Muscle of back (tissue), 13 donors: ENCODE measurements around the gene GNL1. TPM values are rescaled to one million over a fixed set of nuclear protein-coding genes. Genes with fewer than 3 reads are reported as not detected.

Experiments
- DNase-seq, 3 donors: peaks; one replicate each; pipeline versions ENCODE4 v3.0.0 to v3.0.0-alpha.2; 2013
- long read RNA-seq, 9 donors: transcript quantifications; one replicate each; lab custom pipeline, GENCODE V29; 2026
- polyA plus RNA-seq, 10 donors: library from polyadenylated mRNA; unstranded; fragments of 120-200 nt; gene quantifications; one replicate each; pipeline ENCODE4 v1.2.1, GENCODE V29; 2013; ENCODE audit not compliant: insufficient read length in 10 of 10

Gene GNL1
- polyA plus RNA-seq = 10 to 100 TPM; 45.8 to 73.4 (median 52.1) TPM
- long read RNA-seq, donor 1, full-length matches to known transcripts = 6 of 6 reads
- long read RNA-seq, donor 1, partial matches to known transcripts = 0 of 6 reads
- long read RNA-seq, donor 1, other reads (novel, unspliced or antisense) = 0 of 6 reads
- long read RNA-seq, donor 2, full-length matches to known transcripts = 6 of 11 reads
- long read RNA-seq, donor 2, partial matches to known transcripts = 5 of 11 reads
- long read RNA-seq, donor 2, other reads (novel, unspliced or antisense) = 0 of 11 reads
- long read RNA-seq, donor 3 = 0 reads
- long read RNA-seq, donor 4, full-length matches to known transcripts = 4 of 4 reads
- long read RNA-seq, donor 4, partial matches to known transcripts = 0 of 4 reads
- long read RNA-seq, donor 4, other reads (novel, unspliced or antisense) = 0 of 4 reads
- long read RNA-seq, donor 5, full-length matches to known transcripts = 8 of 15 reads
- long read RNA-seq, donor 5, partial matches to known transcripts = 7 of 15 reads
- long read RNA-seq, donor 5, other reads (novel, unspliced or antisense) = 0 of 15 reads
- long read RNA-seq, donor 6, full-length matches to known transcripts = 5 of 5 reads
- long read RNA-seq, donor 6, partial matches to known transcripts = 0 of 5 reads
- long read RNA-seq, donor 6, other reads (novel, unspliced or antisense) = 0 of 5 reads
- long read RNA-seq, donor 7, full-length matches to known transcripts = 4 of 32 reads
- long read RNA-seq, donor 7, partial matches to known transcripts = 28 of 32 reads
- long read RNA-seq, donor 7, other reads (novel, unspliced or antisense) = 0 of 32 reads
- long read RNA-seq, donor 8, full-length matches to known transcripts = 5 of 5 reads
- long read RNA-seq, donor 8, partial matches to known transcripts = 0 of 5 reads
- long read RNA-seq, donor 8, other reads (novel, unspliced or antisense) = 0 of 5 reads
- long read RNA-seq, donor 9 = 0 reads

DNA sequence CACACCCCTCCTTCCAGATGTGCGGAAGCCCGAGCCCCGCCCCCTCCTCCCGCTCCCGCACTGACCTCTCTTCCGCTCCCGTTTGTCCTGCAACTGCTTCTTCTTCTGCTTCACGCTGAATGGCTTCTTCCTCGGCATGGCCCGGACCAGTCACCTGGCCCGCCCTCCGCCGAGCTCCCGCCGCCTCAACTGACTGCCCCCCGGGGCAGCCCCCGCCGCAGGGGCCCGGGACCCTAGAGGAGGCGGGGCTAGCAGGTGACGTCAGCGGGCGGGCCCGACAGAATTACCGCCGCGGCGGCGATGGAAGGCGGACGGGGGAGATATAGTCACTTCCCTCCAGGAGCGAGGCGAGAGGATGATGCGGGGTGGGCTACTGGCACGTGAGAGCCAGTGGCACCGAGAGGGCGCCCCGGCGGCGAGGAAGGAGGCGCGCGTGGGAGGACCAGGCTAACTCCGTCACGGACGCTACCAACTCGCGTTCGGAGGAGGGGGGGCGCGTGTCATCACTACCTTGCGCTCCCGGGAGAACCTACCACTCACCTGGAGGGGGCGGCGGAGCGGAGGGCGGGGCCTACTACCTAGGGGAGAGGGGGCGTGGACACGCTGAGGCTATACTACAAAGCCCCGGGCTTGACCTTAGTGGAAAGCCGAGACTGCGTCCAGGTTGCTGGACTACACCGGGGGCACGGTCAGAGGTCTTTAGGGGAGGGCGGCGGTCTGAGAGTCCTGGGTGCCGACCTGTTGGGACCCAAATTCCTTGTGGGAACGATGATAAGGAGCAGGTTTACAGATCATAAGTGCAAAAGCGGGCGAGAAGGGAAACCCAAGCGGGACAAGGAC, at the start of gene GNL1:
GNL1 (minus strand) TSS at position 424 of the 840 bp plus-strand sequence; CDS start at position 138, 286 bp downstream.
- peak; percentile 85 to 97 (median 91) for DNase-seq

DNA sequence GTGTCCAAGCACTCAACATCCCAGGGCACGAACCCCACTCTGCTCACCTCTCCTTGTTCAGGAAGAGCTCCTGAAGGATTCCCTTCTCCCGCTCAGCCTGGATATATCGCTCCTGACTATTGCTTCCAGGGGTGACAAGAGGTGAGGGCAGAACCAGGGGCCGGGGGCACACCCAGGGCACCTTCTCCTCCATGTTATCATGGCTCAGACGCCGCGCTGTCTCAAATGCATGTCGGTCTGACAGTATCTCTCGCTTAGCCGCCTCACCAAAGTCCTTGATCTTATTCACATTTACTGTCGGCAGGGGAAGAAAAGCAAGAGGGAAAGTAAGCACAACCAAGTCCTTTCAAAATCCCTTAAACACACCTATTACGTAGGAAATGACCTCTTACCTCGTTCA, 47.7 kb upstream of the GNL1 start:
- DNase-seq = no peak

GRCh38 chr6:30601815-30602641, 45.7 kb upstream of the GNL1 start:
- no peak for DNase-seq

DNA sequence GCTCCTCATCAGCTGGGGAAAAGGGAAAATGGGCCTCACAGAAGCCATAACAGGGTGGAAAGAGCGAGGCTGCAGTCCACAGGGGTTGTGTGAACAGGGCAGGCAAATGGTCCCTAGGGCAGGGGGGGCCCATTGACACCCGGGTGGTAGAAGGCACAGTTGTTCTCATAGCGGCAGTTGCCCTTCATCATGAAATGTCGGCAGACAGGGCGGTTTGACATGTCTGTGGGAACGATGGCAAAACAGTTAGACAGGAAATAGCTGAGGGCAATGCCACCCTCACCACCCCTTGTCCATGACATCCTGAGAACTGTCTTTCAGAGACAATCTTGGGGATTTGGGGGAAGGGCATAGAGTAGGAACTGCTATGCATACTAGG, 45.1 kb upstream of the GNL1 start:
- no peak for DNase-seq

GRCh38 chr6:30600451-30600961, 44.2 kb upstream of the GNL1 start:
- no peak for DNase-seq

DNA sequence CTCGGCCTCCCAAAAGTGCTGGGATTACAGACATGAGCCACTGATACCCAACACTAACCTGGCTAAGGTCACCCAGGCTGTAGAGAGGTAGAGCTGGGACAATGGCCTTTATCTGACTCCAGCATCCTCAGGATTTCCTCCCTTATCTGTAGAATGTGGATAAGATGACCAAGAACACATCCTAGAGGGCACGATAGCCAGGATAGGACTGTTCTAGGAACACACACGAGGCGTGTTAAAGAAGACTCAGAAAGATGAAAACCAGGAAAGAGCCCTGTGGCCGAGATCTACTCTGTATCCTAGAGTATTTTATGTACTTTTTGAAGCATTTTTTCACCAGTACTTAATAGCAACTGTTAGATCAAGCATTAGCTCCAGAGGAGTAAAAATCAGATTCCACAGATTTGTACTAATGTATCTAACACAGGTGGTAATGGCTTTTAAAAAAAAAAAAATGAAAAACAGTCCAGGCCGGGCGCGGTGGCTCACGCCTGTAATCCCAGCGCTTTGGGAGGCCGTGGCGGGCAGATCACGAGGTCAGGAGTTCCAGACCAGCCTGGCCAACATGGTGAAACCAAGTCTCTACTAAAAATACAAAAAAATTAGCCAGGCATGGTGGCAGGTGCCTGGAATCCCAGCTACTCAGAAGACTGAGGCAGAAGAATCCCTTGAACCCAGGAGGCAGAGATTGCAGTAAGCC, 43.5 kb upstream of the GNL1 start:
- DNase-seq = no peak

DNA sequence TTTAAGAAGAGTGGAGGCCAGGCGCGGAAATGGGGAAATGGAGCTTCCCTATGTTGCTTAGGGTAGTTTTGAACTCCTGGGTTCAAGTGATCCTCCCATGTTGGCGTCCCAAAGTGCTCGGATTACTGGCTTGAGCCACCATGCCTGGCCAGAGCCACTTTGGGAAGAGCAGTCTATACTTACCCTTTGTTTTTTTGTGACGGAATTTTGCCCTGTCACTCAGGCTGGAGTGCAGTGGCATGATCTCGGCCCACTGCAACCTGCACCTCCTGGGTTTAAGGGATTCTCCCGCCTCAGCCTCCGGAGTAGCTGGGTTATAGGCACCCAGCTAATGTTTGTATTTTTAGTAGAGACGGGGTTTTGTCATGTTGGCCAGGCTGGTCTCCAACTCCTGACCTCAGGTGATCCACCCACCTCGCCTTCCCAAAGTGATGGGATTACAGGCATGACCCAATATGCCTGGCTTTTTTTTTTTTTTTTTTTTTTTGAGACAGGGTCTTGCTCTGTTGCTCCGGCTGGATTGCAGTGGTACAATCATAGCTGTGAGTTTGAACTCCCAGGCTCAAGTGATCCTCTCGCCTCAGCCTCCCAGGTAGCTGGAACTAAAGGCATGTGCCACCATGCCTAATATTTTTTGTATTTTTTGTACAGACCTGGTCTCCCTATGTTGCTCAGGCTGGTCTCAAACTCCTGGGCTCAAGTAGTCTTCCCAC, 42.8 kb upstream of the GNL1 start:
- DNase-seq = no peak

DNA sequence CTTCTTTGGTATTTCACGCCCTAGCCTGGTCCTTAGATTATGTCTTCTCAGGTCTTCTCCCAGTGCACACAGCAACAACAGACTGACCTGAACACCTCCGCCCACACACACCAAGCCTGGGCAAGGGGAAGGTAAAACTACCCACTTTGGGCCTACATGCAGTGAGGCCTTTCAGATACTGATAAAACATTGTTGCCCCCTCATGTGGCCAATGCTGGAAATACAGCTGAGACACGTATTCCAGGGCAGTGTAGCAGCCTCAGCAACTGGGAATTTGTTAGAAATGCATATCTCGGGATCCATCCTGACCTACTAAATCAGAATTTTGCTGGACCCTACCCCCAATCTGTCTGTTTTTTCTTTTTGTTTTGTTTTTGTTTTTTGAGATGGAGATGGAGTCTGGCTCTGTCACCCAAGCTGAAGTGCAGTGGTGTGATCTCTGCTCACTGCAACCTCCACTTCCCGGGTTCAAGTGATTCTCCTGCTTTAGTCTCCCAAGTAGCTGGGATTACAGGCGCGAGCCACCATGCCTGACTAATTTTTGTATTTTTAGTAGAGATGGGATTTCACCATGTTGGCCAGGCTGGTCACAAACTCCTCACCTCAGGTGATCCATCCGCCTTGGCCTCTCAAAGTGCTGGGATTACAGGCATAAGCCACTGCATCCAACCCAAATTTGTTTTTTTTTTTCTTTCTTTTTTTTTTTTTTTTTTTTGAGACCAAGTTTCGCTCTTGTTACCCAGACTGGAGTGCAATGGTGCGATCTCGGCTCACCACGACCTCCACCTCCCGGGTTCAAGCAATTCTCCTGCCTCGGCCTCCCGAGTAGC, 41.2 kb upstream of the GNL1 start:
- DNase-seq = peak; percentile 53 to 82 (median 67)

- no peak for DNase-seq
Measured at GRCh38 chr6:30592287-30592686, 36.0 kb upstream of the GNL1 start.

DNA sequence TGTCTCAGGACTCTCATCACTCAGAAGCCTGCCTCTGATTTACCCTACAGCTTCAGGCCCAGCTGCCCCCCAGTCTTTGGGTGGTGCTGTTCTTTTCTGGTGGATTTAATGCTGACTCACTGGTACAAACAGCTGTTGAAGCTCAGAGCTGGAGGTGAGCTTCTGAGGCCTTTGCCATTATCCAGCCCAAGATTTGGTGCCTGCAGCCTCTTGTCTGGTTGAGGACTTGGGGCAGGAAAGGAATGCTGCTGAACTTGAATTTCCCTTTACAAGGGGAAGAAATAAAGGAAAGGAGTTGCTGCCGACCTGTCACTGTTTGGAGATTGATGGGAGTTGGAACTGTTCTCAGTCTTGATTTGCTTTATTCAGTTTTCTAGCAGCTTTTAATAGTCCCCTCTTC, 34.7 kb upstream of the GNL1 start:
- DNase-seq = no peak

DNA sequence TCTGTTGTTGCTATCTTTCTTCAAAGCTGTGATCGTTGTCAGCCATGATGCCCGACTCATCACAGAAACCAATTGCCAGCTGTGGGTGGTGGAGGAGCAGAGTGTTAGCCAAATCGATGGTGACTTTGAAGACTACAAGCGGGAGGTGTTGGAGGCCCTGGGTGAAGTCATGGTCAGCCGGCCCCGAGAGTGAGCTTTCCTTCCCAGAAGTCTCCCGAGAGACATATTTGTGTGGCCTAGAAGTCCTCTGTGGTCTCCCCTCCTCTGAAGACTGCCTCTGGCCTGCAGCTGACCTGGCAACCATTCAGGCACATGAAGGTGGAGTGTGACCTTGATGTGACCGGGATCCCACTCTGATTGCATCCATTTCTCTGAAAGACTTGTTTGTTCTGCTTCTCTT, 34.2 kb upstream of the GNL1 start:
- no peak for DNase-seq

GRCh38 chr6:30589754-30590358, 33.6 kb upstream of the GNL1 start:
- no peak for DNase-seq

GRCh38 chr6:30583921-30584320, 27.6 kb upstream of the GNL1 start:
- DNase-seq = no peak

GRCh38 chr6:30578051-30578450, 21.8 kb upstream of the GNL1 start:
- DNase-seq = no peak

DNA sequence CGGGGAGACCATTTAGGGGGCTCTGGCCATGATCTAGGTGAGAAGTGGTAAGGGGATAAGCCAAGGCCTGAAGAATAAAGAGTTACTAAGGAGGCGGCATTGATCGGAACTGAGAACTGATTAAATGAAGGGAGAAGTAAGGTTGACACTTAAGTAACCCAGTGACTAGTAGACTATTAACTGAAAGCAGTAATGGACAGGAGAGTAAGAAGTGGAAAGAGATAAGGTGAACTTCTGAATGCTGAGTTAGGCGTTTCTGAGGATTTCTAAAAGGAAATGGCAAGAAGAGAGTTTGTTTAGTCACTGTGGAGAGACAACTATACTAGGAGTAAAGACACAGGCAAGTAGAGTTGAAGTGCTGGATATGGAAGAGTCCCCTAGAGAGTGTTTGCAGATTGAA, 16.8 kb upstream of the GNL1 start:
- no peak for DNase-seq

- no peak for DNase-seq
Measured at GRCh38 chr6:30572148-30572547, 15.9 kb upstream of the GNL1 start.

DNA sequence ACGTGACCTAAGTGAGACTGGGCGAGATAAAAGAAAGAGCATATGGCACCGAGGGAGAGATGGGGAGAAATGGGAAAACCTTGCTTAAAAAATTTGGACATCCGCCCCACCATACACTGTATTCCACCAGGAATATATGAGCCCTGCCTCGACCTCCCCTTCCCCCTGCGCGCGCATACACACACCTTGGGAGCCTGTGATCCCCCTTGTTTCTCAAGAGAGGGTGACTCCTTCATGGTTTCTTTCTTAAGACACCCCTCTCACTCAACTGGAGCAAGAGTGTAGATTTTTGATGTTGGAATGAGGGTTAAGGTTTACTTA, 15.4 kb upstream of the GNL1 start:
- no peak for DNase-seq
